HCT116 (cell line): ENCODE results near the gene MED12. TPM values are rescaled to one million over a fixed set of nuclear protein-coding genes. Genes with fewer than 3 reads are reported as not detected.

Experiments
- ATAC-seq: fragments of 200-7000 bp; cut with Tn5 transposase; 2 replicates; pipeline ENCODE4 v1.9.1; 2020; ENCODE audit warnings: mild to moderate bottlenecking, moderate library complexity
- BruUV-seq: library from RNA; stranded (reverse); fragments of 400-500 nt; replicated peaks from 2 replicates; lab custom pipeline; 2021; lab: Mats Ljungman, UMichigan
- CTCF ChIA-PET: fragments of 300-600 bp; sonication (Branson Sonifier 250); formaldehyde crosslinking; loops from one replicate; lab custom pipeline; 2021; ENCODE audit warnings: antibody characterized with exemption; lab: Charles Lee
- POLR2A ChIA-PET: fragments of 300-600, 350-600 bp; sonication (Branson Sonifier 250); formaldehyde crosslinking; loops from one replicate; lab custom pipeline; 2021; ENCODE audit warnings: antibody characterized with exemption; lab: Charles Lee
- RAD21 ChIA-PET, 2 experiments: fragments of 300-600 bp; sonication (Branson Sonifier 250); formaldehyde crosslinking; loops; one replicate each; lab custom pipeline; 2023; ENCODE audit warnings: low total read pairs in 2 of 2; ENCODE audit not compliant: uncharacterized antibody in 2 of 2, unreplicated experiment in 2 of 2, low non-redundant PET in 1 of 2; lab: Charles Lee
- DNase-seq: peaks from one replicate; pipeline ENCODE4 v3.0.0-alpha.2; 2010; ENCODE audit warnings: low read depth, low spot score
- H2AFZ ChIP-seq: fragments of 200-600 bp; shearing (Covaris generic), sonication (generic); 2 replicates; pipeline ENCODE4 v1.6.1; 2017; ENCODE audit warnings: low read depth, mixed run types, mixed read lengths, antibody characterized with exemption, low read length; ENCODE audit not compliant: poor library complexity, severe bottlenecking
- H3K27ac ChIP-seq: 2 replicates; pipeline ENCODE4 v1.5.1; 2012; ENCODE audit warnings: low read depth, low read length
- H3K27me3 ChIP-seq: fragments of 200-600 bp; sonication (generic); 2 replicates; pipeline ENCODE4 v1.6.1; 2016; ENCODE audit warnings: mixed run types, low read length, mixed read lengths; ENCODE audit not compliant: insufficient read depth
- H3K36me3 ChIP-seq, 2 experiments: fragments of 200-500 bp in 1 of 2; fragments of 200-600 bp in 1 of 2; sonication (Bioruptor generic) in 1 of 2; sonication (generic) in 1 of 2; 2 replicates each; pipeline versions ENCODE4 v1.5.1 to v1.6.1; 2014 to 2016; ENCODE audit warnings: low read length in 2 of 2, inconsistent platforms in 1 of 2, mixed read lengths in 1 of 2, mixed run types in 1 of 2; ENCODE audit not compliant: insufficient read depth in 2 of 2, control insufficient read depth in 1 of 2
- H3K4me1 ChIP-seq, 2 experiments: fragments of 200-600 bp in 1 of 2; sonication (generic) in 1 of 2; 2 replicates each; pipeline versions ENCODE4 v1.5.1 to v1.6.1; 2012 to 2017; ENCODE audit warnings: low read length in 2 of 2, inconsistent platforms in 1 of 2, mild to moderate bottlenecking in 1 of 2, mixed read lengths in 1 of 2, mixed run types in 1 of 2, moderate library complexity in 1 of 2; ENCODE audit not compliant: insufficient read depth in 2 of 2, control insufficient read depth in 1 of 2
- H3K4me2 ChIP-seq: fragments of 200-600 bp; sonication (generic); 2 replicates; pipeline ENCODE4 v1.6.1; 2017; ENCODE audit warnings: mixed run types, low read length, mixed read lengths
- H3K4me3 ChIP-seq, 2 experiments: fragments of 200-600 bp in 1 of 2; sonication (generic) in 1 of 2; replicated peaks in 1 of 2; 2 replicates each; pipeline ENCODE4 v1.5.1; 2011 to 2016; ENCODE audit warnings: low read length in 2 of 2, control low read depth in 1 of 2, low read depth in 1 of 2, mild to moderate bottlenecking in 1 of 2, mixed read lengths in 1 of 2, mixed run types in 1 of 2
- H3K79me2 ChIP-seq: fragments of 200-600 bp; sonication (generic); 2 replicates; pipeline ENCODE4 v1.6.1; 2017; ENCODE audit warnings: mild to moderate bottlenecking, mixed run types, low read length, moderate library complexity, mixed read lengths; ENCODE audit not compliant: insufficient read depth
- H3K9ac ChIP-seq: fragments of 200-600 bp; sonication (generic); 2 replicates; pipeline ENCODE4 v1.6.1; 2016; ENCODE audit warnings: low read length, mixed read lengths
- H3K9me2 ChIP-seq: fragments of 200-600 bp; sonication (generic), shearing (Covaris generic); 2 replicates; pipeline ENCODE4 v1.6.1; 2017; ENCODE audit warnings: mixed run types, mild to moderate bottlenecking, moderate library complexity; ENCODE audit not compliant: insufficient read depth
- H3K9me3 ChIP-seq, 2 experiments: fragments of 200-500 bp in 1 of 2; fragments of 200-600 bp in 1 of 2; sonication (Bioruptor generic) in 1 of 2; sonication (generic) in 1 of 2; 2 replicates each; pipeline ENCODE4 v1.6.1; 2014 to 2017; ENCODE audit warnings: low read length in 2 of 2, mixed read lengths in 2 of 2, inconsistent platforms in 1 of 2, low read depth in 1 of 2, mild to moderate bottlenecking in 1 of 2, mixed run types in 1 of 2, moderate library complexity in 1 of 2; ENCODE audit not compliant: control insufficient read depth in 1 of 2, insufficient read depth in 1 of 2
- H4K20me1 ChIP-seq: fragments of 200-600 bp; sonication (generic), shearing (Covaris generic); 2 replicates; pipeline ENCODE4 v1.6.1; 2017; ENCODE audit warnings: mixed run types, mild to moderate bottlenecking, moderate library complexity; ENCODE audit not compliant: insufficient read depth
- CBX3 ChIP-seq: IDR thresholded peaks from 2 replicates; pipeline ENCODE4 v1.6.1; 2012; ENCODE audit warnings: low read depth
- ELF1 ChIP-seq: IDR thresholded peaks from 2 replicates; pipeline ENCODE4 v1.6.1; 2012; ENCODE audit warnings: low read depth, borderline replicate concordance
- EZH2 ChIP-seq: fragments of 200-600 bp; sonication (generic); IDR thresholded peaks from 2 replicates; pipeline ENCODE4 v1.6.1; 2017; ENCODE audit warnings: antibody characterized with exemption, mixed run types
- EZH2phosphoT487 ChIP-seq: fragments of 200-600 bp; IDR thresholded peaks from 2 replicates; pipeline ENCODE4 v1.6.1; 2018; ENCODE audit warnings: antibody characterized with exemption, borderline replicate concordance
- FOSL1 ChIP-seq: IDR thresholded peaks from 2 replicates; pipeline ENCODE4 v1.6.1; 2012; ENCODE audit warnings: low read depth
- JUND ChIP-seq: IDR thresholded peaks from 2 replicates; pipeline ENCODE4 v1.6.1; 2012
- POLR2AphosphoS5 ChIP-seq: IDR thresholded peaks from 2 replicates; pipeline ENCODE4 v1.6.1; 2011; ENCODE audit warnings: mild to moderate bottlenecking, low read depth, low read length, moderate library complexity
- RAD21 ChIP-seq: IDR thresholded peaks from 2 replicates; pipeline ENCODE4 v1.6.1; 2012; ENCODE audit warnings: low read depth, mild to moderate bottlenecking
- SIN3A ChIP-seq: IDR thresholded peaks from 2 replicates; pipeline ENCODE4 v1.6.1; 2012; ENCODE audit warnings: low read depth
- SP1 ChIP-seq: IDR thresholded peaks from 2 replicates; pipeline ENCODE4 v1.6.1; 2012; ENCODE audit warnings: low read depth
- SRF ChIP-seq: IDR thresholded peaks from 2 replicates; pipeline ENCODE4 v1.6.1; 2012; ENCODE audit warnings: low read depth
- TCF7L2 ChIP-seq: IDR thresholded peaks from 2 replicates; pipeline ENCODE4 v1.7.0; 2011; ENCODE audit warnings: borderline replicate concordance, inconsistent platforms; ENCODE audit not compliant: insufficient read depth, insufficient read length; ENCODE audit errors: extremely low read depth
- ZFX ChIP-seq: fragments of 450-650 bp; IDR thresholded peaks from 2 replicates; pipeline ENCODE4 v1.6.1; 2017
- intact Hi-C: fragments of 100-400 bp; cut with micrococcal nuclease; formaldehyde crosslinking; loops from 2 replicates; pipeline ENCODE4 v1.10.0; 2022
- total RNA-seq: library from RNA; stranded (reverse); gene quantifications from one replicate; pipeline ENCODE4 v1.2.1, GENCODE V29; 2021; ENCODE audit not compliant: unreplicated experiment
- TF ChIP-seq, protein P1 (sequence below), 3 experiments: fragments of 200-600 bp in 1 of 3; sonication (generic) in 1 of 3; IDR thresholded peaks in 2 of 3; conservative IDR thresholded peaks in 1 of 3; 2 replicates each; pipeline ENCODE4 v1.5.1; 2012 to 2017; ENCODE audit warnings: low read depth in 2 of 3, low read length in 2 of 3, antibody characterized with exemption in 1 of 3, borderline replicate concordance in 1 of 3, control low read depth in 1 of 3, mild to moderate bottlenecking in 1 of 3, mixed read lengths in 1 of 3, mixed run types in 1 of 3, moderate library complexity in 1 of 3; ENCODE audit not compliant: insufficient read depth in 1 of 3
- TF ChIP-seq, protein P2 (sequence below): IDR thresholded peaks from 2 replicates; pipeline ENCODE4 v1.6.1; 2011; ENCODE audit warnings: mild to moderate bottlenecking, low read length, moderate library complexity; ENCODE audit not compliant: insufficient replicate concordance; ENCODE audit errors: extremely low read depth
- TF ChIP-seq, protein P3 (sequence below): IDR thresholded peaks from 2 replicates; pipeline ENCODE4 v1.6.1; 2012
- TF ChIP-seq, protein P4 (sequence below): IDR thresholded peaks from 2 replicates; pipeline ENCODE4 v1.6.1; 2012

The MED12 gene
- total RNA-seq, 1 experiment from 2014 or later, result 32.8 TPM

DNA sequence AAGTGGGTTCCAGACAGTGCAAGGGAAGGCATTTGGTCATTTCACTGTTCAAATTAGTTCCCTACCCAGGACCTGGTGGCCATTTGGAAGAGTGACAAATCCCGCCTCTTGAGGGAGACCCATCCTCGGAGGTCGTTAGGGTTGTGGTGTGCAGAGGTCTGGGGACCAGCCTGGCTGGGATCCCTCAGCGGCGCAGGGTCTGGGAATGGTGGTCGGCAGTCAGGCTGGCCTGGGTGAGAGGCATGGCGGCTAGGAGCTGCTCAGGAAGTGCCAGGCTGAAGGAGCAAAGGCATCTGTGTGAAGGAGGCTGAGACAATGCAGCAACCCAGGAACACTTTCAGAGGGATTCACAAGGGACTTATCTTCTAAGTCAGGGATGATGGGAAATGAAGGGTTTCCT lies 33.0 kb downstream of the MED12 start:
- no peaks in the 10 kb centered on the region for H4K20me1 ChIP-seq
- H3K9ac ChIP-seq, result no peak overlapping the region
- H3K79me2 ChIP-seq, result no peaks in the 10 kb centered on the region
- ChIA-PET CTCF (no interaction called here), RAD21 (no interaction called here), POLR2A (no interaction called here)
- TF ChIP-seq POLR2AphosphoS5 (no peak), JUND (no peak), ELF1 (no peak), SP1 (no peak)
- DNase-seq, result no peak
- no peaks in the 10 kb centered on the region for H3K27me3 ChIP-seq
- no TSS peak for BruUV-seq
- H3K9me2 ChIP-seq, result no peaks in the 10 kb centered on the region
- peaks cover 2 to 5% of the 10 kb centered on the region in 2 experiments; a peak in 3 of 4 replicates for H3K4me1 ChIP-seq
- no peak overlapping the region for H3K4me2 ChIP-seq
- no peak overlapping the region for H3K4me3 ChIP-seq
- H2AFZ ChIP-seq, result no peak overlapping the region
- ATAC-seq, result no peak
- H3K36me3 ChIP-seq, result no peaks in the 10 kb centered on the region
- intact Hi-C loops, result no loop called here
- no peaks in the 10 kb centered on the region for H3K9me3 ChIP-seq
- H3K27ac ChIP-seq, result no peak overlapping the region

DNA sequence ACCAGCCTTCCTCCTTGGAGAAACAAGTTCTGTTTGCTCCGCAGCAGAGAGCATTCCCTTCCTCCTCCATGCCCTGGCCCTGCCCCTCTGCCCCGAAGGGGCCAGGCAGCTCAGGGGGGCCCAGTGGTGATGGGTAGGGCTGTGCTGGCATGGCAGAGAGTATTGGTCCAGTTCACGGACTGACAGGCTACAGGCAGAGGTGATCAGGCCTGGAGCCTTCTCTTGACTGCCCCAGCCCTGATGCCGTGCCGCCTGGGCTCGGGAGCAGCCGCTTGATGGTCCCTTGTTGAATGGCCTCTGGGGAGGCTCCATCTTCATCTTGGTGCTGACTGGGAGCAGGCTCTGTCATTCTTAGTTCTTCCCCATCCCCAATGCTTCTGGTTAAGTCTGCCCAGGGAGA lies 35.8 kb downstream of the MED12 start:
- no peak overlapping the region for H2AFZ ChIP-seq
- H3K9ac ChIP-seq, result no peak overlapping the region
- TF ChIP-seq, protein P1, sequence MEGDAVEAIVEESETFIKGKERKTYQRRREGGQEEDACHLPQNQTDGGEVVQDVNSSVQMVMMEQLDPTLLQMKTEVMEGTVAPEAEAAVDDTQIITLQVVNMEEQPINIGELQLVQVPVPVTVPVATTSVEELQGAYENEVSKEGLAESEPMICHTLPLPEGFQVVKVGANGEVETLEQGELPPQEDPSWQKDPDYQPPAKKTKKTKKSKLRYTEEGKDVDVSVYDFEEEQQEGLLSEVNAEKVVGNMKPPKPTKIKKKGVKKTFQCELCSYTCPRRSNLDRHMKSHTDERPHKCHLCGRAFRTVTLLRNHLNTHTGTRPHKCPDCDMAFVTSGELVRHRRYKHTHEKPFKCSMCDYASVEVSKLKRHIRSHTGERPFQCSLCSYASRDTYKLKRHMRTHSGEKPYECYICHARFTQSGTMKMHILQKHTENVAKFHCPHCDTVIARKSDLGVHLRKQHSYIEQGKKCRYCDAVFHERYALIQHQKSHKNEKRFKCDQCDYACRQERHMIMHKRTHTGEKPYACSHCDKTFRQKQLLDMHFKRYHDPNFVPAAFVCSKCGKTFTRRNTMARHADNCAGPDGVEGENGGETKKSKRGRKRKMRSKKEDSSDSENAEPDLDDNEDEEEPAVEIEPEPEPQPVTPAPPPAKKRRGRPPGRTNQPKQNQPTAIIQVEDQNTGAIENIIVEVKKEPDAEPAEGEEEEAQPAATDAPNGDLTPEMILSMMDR (IDR thresholded peaks at IDR 0.05 in 2 of 3, conservative IDR thresholded peaks at IDR 0.05 in 1 of 3; ENCODE audit: borderline replicate concordance in 1 of 3, insufficient read depth in 1 of 3, low read depth in 2 of 3, low read length in 2 of 3), result no peak
- TF ChIP-seq ELF1 (no peak), ZFX (no peak), TCF7L2 (no peak), SIN3A (no peak), FOSL1 (no peak), POLR2AphosphoS5 (no peak), JUND (no peak), RAD21 (no peak), EZH2phosphoT487 (no peak), CBX3 (no peak), SRF (no peak), EZH2 (no peak)
- TF ChIP-seq, protein P2, sequence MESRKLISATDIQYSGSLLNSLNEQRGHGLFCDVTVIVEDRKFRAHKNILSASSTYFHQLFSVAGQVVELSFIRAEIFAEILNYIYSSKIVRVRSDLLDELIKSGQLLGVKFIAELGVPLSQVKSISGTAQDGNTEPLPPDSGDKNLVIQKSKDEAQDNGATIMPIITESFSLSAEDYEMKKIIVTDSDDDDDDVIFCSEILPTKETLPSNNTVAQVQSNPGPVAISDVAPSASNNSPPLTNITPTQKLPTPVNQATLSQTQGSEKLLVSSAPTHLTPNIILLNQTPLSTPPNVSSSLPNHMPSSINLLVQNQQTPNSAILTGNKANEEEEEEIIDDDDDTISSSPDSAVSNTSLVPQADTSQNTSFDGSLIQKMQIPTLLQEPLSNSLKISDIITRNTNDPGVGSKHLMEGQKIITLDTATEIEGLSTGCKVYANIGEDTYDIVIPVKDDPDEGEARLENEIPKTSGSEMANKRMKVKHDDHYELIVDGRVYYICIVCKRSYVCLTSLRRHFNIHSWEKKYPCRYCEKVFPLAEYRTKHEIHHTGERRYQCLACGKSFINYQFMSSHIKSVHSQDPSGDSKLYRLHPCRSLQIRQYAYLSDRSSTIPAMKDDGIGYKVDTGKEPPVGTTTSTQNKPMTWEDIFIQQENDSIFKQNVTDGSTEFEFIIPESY, result no peak
- TF ChIP-seq, protein P3, sequence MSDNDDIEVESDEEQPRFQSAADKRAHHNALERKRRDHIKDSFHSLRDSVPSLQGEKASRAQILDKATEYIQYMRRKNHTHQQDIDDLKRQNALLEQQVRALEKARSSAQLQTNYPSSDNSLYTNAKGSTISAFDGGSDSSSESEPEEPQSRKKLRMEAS, result no peak
- TF ChIP-seq, protein P4, sequence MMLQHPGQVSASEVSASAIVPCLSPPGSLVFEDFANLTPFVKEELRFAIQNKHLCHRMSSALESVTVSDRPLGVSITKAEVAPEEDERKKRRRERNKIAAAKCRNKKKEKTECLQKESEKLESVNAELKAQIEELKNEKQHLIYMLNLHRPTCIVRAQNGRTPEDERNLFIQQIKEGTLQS, result no peak
- H3K79me2 ChIP-seq, result no peaks in the 10 kb centered on the region
- no peaks in the 10 kb centered on the region for H3K36me3 ChIP-seq
- ChIA-PET CTCF (no interaction called here), POLR2A (no interaction called here), RAD21 (no interaction called here)
- H3K9me2 ChIP-seq, result no peaks in the 10 kb centered on the region
- no peak for ATAC-seq
- H3K27ac ChIP-seq, result no peak overlapping the region
- H3K4me1 ChIP-seq, result no peaks in the 10 kb centered on the region
- H3K4me2 ChIP-seq, result no peak overlapping the region
- DNase-seq, result no peak
- BruUV-seq, result no TSS peak
- H3K27me3 ChIP-seq, result no peaks in the 10 kb centered on the region
- no peaks in the 10 kb centered on the region for H3K9me3 ChIP-seq
- intact Hi-C loops, result no loop called here
- no peak overlapping the region for H3K4me3 ChIP-seq
- no peaks in the 10 kb centered on the region for H4K20me1 ChIP-seq
